NCI-H146 treated with DMSO at 0.1 percent for 48 hours (cell line): ENCODE data around the gene FLYWCH2.

Source experiments
- DNase-seq: peaks from one replicate; lab custom pipeline; 2025; ENCODE audit not compliant: unreplicated experiment; lab: John Stamatoyannopoulos, UW

Gene FLYWCH2

DNA sequence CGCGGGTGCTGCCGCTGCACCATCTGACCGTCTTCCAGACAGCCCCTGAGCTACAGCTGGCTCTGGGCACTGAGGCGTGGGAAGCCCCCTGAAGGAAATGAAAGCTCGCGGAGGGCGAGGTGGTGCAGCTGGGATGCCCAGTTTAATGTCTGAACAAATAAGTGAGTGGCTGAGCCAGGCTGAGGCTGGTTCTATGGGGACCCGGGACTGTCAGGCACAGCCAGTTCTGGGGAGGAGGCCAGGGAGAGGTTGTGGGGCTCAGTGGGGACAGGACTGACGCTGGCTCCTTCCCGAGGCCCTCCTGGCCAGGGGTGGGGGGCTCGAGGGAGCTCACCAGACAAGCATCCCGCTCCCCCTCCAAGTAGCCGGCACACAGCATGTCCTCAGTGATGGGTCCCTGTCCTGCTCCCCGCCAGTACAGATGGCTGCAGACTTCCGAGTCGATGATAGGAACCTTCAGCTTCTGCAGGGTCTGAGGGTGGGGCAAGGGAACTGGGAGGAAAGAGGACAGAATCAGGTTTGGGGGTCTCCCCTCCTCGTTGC lies 29.4 kb upstream of the FLYWCH2 start:
- DNase-seq, result no peak

DNA sequence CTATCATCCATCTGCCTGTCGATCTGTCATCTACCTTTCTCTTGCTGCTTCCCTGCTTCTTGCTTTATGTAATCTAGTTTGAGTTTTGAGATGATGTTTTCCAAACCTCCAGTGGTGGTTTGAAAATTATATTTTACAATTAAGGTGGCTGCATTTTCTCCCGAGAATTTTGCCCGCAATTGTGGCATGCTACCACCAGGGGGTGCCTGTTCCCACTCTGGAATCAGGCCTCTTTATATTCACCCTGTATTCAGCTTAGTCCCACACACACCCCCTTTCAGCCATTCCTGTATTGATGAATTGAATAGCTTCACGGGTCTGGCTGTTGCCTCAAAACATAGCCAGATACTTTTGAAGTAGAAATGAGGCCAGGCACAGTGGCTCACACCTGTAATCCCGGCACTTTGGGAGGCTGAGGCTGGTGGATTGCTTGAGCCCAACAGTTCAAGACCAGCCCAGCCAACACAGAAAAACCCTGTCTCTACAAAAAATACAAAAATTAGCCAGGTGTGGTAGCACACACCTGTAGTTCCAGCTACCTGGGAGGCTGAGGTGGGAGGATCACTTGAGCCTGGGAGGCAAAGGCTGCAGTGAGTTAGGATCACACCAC lies 28.2 kb upstream of the FLYWCH2 start:
- no peak for DNase-seq

DNA sequence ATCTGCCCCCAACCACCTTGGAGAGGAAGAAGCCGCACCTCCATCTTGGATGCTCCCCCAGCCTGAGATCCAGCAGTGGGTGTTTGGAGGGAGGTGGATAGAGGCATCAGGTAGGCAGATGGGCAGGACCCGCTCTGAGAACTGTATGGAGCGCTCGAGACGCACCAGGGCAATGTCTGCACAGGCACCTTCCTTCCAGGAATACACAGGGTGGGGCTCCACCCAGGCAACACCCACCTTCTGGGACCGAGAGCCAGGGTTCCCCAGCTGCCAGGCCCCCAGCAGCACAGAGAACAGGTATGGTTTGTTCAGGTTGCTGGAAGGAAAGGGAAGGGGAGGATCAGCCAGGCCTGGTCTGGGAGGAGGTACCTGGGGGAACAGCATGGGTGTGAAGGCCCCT lies 27.5 kb upstream of the FLYWCH2 start:
- DNase-seq, result no peak

DNA sequence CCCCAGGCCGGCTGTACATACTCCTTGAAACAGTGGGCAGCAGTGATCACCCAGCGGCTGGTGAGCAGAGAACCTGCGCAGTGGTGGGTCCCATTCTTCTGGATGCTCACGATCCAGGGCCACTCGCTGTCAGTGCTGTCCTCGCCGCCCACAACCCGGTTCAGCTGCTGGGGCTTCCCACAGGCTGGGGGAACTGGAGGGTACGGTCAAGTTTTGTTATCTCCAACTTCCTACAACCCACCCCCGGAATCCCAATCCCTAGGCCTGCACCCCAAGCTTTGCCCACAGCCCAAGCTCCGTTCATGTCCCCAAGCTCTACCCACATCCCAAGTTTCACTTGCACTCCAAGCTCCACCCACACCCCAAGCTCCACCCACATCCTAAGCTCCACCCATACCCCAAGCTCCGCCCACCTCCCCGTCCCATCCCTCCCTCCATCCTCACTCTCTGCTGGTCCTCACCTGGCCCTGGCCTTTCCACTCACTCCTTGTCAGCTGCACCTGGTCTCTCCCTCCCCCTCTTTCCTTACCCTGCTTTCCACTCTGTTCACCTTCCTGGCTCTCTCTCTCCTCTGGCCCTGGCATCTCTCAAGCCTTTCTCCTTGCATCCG lies 26.8 kb upstream of the FLYWCH2 start:
- peak; percentile 27 for DNase-seq

DNA sequence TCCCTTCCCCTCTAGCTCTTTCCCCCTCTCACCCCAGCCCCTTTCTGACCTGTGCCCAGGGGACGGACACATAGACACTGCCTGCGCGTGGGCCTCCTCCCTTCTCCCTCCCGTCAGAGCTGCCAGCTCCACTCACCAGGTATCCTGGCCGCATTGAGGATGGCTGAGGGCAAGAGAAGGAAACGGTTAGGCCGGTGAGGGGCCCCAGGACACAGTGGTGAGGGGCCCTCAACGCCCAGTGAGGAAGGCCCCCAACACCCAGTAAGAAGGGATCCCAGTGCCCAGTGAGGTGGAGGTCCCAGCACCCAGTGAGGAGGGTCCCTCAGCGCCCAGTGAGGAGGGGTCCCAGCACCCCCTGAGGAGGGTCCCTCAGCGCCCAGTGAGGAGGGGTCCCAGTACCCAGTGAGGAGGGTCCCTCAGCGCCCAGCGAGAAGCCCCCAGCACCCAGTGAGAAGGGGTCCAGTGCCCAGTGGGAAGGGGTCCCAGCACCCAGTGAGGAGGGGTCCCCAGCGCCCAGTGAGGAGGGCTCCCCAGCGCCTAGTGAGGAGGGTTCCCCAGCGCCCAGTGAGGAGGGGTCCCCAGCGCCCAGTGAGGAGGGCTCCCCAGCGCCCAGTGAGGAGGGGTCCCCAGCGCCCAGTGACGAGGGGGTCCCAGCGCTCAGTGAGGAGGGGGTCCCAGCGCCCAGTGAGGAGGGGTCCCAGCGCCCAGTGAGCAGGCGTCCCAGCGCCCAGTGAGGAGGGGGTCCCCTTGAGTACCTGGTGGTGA lies 26.1 kb upstream of the FLYWCH2 start:
- DNase-seq, result no peak

DNA sequence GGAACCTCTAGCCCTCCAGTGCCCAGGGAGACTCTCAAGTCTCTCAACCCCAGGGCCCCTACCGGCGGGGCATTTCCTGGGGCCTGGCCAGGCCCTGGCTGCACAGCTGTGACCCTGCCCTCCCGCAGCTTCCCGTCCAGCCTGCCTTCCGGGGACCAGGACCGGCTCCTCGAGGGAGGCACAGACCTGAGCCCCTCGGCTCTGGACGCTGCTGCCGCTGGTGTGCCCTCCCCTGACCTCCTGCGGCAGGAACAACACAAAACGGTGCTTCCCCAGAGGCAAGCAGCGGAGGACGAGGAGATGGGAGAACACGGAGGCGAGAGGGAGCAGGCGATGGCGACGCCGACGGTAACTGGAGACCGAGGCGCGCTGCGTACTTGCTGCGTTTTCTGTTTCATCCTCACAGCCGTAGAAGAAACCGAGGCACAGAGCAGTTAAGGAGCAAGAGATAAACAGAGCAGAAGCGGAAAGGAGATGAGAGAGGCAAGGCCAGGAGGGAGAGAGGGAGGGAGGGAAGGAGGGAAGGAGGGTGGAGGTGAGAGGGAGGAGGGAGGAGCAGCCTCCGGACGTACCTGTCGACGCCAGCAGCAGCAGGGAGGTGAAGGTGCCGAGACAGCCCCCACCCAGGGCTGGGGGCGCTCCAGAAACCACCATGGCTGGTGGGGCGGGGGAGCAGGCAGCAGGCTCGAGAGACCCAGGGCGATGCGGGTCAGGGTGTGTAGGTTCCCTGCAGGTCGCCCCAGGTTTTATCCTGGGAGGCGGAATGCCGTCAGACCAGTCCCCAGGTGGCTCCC lies 25.4 kb upstream of the FLYWCH2 start, which contains the start of gene PRSS22:
Gene PRSS22 (minus strand): TSS at position 720 of the 794 bp plus-strand sequence. CDS start 66 bp downstream, at position 654.
- DNase-seq, result no peak

DNA sequence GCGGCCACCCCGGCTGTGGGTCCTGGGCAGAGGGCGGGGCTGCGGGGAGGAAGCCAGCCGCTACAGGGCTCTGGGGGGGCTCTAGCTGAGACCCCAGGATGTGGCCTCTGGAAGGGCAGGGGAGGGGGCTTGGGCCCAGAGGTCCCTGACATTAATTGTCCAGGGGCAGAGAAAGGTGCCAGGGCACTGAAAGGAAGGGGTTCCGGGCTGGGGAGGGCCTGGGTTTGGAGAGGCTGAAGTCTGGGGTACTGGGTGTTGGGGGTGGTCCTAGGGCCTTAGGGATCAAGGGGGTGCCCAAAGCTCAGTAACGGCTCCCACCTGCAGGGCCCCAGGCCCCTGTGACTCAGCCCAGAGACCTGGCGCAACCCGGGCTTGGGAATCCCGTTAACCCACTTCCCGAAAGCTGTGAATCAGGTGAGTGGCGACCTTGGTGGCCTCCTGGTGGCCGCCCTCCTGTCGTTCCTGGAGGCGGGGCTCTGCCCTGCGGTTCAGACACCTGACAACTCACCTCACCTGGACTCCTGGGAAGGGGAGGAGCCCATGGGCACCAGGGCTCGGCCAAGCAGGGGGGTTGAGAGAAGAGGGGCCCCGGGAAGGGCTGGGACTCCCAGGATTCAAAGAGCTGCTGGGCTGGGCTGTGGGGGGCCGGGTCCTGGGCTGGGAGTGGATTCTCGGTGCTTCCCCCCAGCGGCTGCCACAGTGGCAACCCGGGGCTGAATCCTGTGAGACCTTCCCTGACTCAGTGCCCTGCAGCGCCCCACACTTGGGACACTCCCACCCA lies 24.6 kb upstream of the FLYWCH2 start:
- peak; percentile 49 for DNase-seq

DNA sequence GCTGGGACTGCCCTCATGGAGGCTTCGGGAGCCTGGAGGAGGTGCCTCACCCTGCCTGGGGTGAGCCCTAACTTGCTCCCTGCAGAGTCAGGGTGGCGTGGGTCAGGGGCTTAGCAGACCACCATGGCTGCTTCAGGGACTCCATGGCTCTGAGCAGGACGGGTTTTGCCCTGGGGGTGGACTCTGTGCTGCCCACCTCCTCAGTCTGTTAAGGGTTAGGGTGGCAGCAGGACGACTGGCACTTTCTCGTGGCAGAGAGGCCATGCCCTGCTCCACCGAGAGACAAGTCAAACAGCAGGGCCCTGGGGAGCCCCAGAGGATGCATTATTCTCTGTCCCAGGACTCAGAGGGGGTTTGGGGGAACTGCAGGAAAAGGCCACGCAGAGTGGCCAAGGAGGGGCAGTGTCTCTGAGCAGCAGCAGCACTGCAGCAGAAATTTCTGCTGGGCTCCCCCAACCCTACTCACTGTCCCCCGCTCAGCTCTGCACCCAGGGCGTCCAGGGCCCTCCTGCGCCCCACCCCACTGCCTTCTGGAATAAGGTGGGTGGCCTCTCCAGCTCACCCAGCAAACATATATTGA lies 23.2 kb upstream of the FLYWCH2 start:
- DNase-seq, result no peak

DNA sequence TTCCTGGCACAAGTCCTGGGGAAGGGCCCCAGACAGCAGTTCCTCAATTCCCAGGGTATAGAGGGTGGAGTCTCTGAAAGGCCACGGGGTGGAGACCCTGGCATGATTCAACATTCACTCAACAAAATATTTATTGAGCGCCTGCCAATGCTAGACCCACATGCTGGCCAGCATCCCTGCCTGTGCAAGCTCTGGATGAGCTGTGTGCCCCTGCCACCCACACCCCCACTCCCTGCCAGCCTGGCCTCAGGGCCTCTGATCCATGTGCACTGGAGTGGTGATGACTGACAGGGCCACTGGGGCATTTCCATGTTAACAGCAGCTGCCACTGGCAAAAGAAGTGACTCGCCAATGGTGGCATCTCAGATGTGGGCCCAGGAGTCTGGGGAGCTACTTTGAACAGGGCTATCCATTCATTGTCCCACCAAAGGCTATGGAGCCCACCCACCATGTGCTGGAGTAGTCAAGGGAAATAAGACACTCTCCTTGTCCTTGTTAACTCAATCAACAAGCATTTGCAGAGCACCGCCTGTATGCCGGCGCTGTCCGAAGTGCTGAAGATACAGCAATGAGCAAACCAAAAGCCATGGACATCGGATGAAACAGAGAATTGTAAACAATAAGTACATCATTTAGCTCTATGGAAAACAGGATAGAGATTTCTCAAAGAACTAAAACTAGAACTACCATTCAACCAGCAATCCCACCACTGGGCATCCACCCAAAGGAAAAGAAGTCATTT lies 22.0 kb upstream of the FLYWCH2 start:
- no peak for DNase-seq

DNA sequence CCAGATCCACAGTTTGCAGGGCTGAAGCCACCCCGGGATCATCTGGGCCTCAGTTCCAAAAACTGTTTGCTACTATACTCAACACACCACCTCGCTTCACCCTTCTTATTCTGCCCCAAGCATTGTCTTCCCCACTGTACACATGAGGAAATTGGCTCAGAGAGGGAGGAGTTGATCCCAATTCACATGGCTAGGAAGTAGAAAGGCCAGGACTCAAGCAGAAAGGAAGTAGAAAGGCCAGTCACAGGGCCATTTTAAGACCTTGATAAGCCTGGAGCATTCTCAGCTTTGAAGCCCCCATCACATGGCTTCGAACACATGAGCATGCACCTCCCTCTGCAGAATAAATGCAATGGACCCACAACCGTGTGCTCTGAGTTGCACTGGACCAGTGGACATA lies 17.4 kb upstream of the FLYWCH2 start:
- no peak for DNase-seq

DNA sequence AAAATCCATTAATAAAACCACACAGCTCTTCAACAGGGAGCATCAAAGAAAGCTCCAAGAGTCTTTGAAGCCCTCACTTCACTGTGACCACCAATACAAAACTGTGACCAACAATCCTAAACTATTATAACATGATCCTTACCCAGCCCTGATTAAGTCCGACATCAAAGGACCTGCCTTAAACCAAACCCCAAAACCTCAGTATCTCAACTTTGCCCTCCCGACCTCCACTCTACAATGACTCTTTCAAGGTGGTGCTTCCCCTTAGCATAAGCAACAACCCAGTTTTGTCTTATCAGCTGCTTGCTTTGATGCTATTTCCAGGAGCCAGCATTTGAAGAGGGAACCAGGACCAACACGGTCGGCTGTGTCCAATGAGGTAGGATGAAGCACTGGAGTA lies 16.6 kb upstream of the FLYWCH2 start:
- DNase-seq, result no peak

DNA sequence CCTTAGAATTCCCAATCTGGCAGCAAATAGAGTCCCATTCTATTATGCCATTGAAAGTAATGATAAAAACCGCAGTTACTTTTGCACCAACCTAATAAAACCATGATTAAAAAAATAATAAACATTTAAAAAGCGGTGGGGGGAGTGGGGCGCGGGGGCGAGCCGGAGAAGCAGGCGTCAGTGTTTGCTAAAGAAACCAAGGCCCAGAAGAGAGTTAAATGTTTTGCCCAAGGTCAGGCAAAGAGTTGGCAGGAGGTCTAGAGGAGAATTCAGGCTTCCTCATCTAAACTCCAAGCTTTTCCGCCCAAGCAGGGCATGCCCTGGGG lies 15.4 kb upstream of the FLYWCH2 start:
- DNase-seq, result no peak

DNA sequence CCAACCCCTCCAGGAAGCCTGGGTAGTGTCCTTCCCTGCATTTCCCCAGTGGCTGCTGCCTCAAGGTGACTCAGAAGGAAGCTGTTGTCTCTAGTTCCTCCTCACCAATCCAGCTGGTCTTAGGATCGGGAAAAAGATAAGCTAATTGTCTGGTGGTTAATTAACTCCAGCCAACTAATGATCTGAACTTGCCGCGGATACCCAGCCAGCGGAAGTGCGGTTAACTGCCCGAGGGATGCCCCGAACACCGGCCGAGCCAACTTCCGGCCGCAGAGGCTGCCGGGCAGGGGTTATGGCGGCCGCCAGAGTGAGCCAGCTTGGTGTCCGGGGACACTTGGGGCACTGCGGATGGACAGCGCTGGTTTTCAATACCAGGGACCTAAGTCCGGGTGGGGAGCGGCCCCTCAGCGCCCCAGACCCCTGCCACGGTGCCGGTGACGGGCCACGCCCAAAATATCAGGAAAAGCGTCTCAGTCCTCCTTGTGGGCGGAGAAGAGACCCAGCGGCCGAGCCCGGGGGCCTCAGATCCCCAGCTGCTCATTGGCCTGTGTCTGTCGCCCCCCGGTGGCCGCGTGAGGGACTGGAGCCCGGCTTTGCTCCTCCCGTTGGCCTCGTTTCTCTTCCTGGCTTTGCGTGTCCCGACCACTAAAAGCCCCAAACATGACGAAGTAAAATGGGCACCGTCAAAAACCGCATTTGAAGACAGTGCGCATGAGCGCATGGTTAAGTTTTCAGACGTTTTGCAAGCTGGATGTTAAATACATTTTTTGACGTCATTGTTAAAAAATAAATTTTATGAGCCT lies 14.8 kb upstream of the FLYWCH2 start:
- DNase-seq, result peak; percentile 90

DNA sequence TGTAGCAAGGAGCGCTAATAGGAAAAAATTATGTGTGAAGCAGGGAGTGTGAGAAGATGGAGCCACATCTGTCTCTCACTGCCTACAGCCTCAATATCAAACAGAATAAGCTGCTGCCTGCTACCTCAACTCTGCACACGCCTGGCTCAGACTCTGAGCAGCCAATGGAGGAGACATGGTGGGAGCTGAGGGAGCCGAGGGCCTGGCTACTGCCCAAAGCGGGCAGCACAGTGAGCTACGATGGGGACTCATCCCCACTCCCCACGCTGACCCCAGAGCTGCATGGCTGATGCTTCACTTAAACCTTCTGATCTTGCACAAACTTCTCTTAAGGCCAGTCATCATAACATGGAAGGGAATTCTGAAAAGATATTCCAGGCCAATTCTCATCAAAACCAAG lies 11.1 kb upstream of the FLYWCH2 start:
- DNase-seq, result no peak

DNA sequence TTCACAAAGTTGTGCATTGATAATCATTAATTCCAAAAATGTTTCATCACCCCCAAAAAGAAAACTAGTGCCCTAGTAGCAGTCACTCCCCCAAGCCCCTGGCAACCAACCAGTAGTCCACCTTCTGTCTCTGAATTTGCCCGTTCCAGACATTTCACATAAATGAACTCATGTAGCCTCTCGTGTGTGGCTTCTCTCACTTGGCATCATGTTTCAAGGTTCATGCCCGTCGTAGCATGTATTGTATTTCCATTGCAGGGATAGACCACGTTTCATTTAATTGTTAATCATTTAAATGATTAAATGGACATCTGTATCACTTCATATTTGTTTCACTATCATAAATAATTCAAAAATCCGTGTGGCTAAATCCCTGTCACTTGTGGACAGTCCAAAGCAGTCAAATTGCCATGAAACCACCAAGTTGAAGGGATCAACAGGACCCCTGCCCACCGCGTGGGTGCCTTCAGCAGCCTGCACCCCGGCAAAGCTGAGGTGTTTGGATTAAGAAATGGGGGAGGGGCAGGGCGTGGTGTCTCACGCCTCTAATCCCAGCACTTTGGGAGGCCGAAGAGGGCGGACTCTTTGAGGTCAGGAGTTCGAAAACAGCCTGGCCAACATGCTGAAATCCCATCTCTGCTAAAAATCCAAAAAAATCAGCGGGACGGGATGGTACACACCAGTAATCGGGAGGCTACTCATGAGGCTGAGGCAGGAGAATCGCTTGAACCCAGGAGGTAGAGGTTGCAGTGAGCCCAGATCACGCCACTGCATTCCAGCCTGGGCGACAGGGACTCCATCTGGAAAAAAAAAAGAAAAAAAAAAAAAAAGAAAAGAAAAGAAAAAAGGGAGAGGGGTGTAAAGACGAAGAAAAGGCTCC lies 8.7 kb upstream of the FLYWCH2 start:
- DNase-seq, result no peak

DNA sequence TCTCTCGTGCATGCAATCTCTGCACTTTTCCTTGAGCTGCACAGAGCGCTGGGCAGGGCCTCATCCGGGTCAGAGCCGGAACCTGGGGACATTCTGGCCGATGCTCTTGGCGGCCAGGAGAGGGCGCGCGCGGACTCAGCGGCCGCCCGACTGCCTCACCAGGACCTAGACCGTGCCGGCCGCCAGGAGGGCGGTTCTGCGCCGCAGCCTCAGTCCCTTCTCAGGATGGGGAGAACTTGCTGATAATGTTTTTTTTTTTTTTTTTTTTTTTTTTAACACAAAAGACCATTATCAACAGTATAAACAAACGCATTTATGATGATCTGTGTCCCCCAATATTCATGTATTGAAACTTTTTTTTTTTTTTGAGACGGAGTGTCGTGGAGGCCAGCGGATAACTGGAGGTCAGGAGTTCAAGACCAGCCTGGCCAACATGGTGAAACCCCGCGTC lies 8.1 kb upstream of the FLYWCH2 start:
- DNase-seq, result peak; percentile 39

DNA sequence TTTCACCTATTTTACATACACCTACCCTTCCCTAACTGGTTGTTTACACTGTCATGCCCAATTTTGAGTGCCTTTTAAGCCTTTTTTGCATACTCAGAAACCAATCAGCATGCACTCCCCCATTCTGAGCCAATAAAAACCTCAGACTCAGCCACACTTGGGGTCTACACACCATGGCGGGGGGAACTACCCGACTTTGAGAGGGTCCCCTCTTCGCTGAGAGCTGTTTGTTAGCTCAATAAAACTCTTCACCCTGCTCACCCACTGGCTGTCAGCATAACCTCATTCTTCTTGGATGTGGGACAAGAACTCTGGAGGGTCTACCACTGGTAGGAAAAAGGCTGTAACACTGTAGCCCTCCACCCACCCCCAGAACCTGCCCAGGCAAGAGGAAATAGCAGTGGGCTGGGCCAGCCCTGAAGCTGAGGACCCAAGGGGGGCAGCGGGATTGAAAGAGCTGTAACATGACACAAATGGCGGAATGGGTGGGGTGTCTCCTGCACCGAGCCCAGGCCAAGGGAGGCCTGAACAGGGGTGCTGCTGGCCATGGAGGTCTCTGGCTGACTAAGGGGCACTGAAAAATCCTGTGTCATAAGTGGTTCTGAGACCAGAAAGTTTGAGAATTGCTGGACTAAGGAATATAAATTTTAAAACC lies 3.0 kb upstream of the FLYWCH2 start:
- no peak for DNase-seq
